Activated CD4-positive, alpha-beta T cell treated with anti-CD3 and anti-CD28 coated beads for 1 hour (primary cell): Measurements from ENCODE around the gene CHPF2.

Experiments used
- DNase-seq: peaks from one replicate; pipeline ENCODE4 v3.0.0-alpha.2; 2020

Gene CHPF2

DNA sequence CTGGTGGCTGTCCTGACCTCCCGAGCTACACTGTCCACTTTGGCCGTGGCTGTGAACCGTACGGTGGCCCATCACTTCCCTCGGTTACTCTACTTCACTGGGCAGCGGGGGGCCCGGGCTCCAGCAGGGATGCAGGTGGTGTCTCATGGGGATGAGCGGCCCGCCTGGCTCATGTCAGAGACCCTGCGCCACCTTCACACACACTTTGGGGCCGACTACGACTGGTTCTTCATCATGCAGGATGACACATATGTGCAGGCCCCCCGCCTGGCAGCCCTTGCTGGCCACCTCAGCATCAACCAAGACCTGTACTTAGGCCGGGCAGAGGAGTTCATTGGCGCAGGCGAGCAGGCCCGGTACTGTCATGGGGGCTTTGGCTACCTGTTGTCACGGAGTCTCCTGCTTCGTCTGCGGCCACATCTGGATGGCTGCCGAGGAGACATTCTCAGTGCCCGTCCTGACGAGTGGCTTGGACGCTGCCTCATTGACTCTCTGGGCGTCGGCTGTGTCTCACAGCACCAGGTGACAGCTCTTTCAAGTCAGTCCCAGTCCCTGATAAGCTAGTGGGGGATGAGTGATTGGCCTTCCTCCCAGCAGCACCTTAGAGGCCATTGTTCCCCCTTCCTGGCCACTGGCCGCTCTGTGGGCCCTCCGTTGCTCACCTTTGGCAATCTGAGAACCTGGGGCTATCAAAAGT is 3.0 kb downstream of the CHPF2 start:
- no peak for DNase-seq

DNA sequence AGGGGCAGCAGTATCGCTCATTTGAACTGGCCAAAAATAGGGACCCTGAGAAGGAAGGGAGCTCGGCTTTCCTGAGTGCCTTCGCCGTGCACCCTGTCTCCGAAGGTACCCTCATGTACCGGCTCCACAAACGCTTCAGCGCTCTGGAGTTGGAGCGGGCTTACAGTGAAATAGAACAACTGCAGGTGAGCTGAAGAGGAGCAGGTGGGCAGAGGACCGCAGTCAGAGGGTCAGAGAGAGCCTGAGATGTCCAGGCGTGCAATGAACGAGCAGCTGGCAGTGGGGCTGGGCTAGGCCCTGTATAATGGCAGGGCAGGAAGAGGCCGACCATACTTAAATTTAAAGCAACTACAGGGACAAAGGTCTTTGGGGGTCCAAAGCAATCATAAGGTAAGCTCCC is 4.1 kb downstream of the CHPF2 start:
- no peak for DNase-seq

DNA sequence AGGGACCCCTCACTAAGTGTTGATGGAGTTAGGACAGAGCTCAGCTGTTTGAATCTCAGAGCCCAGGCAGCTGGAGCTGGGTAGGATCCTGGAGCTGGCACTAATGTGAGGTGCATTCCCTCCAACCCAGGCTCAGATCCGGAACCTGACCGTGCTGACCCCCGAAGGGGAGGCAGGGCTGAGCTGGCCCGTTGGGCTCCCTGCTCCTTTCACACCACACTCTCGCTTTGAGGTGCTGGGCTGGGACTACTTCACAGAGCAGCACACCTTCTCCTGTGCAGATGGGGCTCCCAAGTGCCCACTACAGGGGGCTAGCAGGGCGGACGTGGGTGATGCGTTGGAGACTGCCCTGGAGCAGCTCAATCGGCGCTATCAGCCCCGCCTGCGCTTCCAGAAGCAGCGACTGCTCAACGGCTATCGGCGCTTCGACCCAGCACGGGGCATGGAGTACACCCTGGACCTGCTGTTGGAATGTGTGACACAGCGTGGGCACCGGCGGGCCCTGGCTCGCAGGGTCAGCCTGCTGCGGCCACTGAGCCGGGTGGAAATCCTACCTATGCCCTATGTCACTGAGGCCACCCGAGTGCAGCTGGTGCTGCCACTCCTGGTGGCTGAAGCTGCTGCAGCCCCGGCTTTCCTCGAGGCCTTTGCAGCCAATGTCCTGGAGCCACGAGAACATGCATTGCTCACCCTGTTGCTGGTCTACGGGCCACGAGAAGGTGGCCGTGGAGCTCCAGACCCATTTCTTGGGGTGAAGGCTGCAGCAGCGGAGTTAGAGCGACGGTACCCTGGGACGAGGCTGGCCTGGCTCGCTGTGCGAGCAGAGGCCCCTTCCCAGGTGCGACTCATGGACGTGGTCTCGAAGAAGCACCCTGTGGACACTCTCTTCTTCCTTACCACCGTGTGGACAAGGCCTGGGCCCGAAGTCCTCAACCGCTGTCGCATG is 5.2 kb downstream of the CHPF2 start:
- DNase-seq: no peak

DNA sequence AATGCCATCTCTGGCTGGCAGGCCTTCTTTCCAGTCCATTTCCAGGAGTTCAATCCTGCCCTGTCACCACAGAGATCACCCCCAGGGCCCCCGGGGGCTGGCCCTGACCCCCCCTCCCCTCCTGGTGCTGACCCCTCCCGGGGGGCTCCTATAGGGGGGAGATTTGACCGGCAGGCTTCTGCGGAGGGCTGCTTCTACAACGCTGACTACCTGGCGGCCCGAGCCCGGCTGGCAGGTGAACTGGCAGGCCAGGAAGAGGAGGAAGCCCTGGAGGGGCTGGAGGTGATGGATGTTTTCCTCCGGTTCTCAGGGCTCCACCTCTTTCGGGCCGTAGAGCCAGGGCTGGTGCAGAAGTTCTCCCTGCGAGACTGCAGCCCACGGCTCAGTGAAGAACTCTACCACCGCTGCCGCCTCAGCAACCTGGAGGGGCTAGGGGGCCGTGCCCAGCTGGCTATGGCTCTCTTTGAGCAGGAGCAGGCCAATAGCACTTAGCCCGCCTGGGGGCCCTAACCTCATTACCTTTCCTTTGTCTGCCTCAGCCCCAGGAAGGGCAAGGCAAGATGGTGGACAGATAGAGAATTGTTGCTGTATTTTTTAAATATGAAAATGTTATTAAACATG is 6.0 kb downstream of the CHPF2 start:
- DNase-seq: no peak

DNA sequence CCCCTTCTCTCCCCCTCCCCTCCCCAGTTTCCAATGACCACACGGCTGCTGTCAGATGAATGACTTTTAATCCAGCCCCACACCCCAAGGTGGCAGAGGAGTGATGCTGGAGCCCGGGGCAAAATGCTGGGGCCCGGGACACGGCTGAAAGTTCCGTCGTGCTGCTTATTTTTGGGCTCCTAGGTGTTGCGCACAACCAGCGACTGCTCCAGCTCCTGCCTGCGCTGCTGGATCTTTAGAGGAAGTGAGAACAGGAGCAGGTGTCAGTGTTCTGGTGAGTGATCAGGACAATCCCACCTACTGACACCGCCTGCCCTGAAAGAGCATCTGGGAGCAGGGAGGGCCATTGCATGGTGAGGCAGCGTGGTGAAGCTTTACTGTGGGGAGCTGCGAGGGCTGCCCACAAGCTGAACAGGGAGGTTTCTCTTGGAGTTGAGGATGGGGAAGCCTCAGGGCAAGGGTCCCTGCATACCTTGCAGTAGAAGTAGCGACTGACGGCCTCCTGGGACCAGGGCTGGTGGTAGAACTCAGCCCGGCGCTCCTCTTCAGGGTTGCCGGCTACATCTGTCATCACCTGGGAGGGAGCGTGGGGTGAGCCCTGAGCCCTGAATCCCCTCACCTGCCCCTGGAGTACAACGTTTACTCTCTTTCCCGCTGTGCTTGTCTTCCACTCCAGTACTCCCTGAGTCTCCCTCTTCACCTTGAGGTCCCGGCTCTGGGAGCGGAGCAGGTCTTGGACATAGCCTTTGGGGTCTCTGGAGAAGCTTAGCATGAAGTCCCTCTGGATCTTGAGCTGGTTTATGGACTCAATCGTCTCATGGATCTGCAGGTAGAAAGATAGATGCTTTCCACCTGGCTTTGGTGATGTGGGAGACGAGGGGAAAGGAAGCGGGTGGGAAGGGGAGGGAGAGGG is 6.9 kb downstream of the CHPF2 start:
- DNase-seq: no peak

DNA sequence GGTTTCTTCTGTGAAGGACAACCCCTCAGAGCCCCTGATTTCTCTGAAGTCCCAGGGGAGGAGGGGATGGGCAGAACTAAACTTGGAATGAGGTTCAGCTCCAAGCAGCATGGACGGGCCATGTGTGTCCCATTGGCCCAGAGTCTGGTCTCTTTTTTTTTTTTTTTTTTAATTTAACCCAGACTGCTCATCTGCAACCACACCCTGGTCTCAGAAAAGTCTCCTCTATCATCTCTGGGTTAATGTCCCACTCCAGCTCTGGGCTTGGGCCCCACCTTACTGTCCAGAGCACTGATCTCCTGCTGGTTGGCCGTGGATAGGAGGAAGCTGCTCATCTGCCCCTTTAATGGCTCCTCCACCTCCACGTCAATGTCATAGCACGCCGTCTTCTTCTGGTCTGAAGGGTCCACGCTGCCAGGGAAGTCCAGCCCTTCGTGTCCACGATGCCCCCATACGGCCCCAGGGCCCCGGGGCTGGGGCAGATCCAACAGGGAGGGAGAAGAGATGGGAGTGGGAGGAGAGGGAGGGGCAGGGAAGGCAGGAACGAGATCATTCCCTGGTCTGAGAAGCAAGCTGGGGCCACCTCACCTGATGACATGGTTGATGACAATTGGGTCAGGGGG is 7.7 kb downstream of the CHPF2 start:
- no peak for DNase-seq

DNA sequence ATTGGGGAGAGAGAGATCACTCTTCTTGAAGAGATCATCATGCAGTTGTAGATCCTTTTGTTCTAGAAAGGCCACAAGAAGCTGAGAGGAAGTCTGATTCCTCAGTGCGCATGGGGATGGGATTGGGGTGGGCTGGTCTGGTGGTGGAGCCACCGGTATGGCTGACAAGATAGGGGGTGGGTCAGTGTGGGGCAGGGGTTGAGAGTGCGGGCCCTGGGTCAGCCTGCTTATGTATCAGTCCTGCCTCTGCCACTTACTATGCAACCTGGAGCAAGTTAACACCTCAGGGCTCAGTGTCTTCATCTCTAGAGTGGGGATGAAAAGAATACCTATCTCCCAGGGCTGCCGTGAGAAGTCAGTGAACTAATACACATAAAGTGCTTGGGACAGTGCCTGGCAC is 8.3 kb downstream of the CHPF2 start:
- DNase-seq: no peak

DNA sequence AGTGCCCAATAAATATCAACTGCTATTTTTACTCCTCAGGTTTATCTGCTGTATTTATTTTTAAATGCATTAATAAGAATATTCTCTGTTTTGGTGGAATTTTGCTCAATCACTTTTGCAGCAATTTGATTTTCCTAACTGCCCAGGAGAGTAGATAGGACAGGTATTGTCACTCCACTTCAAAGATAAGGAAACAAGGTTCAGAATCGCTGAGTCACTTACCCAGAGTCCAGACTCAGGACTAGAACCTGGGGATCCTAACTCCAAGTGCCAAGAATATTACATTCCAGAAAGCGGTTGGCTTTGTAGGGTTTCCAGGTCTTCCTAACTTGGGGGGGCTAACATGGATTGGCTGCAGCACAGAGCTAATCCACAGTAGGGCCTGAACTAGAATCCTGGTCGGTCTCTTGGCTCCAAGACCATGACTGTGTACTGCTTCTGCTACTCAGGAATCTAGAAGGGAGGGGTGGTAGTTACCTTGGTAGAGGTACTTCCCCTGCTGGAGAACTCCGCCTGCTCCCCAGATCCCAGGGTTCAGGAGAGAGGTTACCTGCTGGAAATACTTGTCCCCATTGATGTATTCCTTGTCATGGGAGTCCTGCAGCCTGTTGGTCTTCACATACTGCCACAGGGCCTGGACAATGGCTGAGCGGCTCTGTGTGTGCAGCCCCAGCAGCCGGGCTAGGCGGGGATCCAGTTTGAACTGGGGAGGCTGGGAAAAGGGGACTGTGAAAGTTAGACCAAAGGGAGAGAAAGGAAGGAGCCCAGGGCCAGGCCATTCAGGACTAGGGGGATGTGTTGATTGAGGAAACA is 8.9 kb downstream of the CHPF2 start:
- DNase-seq: no peak

DNA sequence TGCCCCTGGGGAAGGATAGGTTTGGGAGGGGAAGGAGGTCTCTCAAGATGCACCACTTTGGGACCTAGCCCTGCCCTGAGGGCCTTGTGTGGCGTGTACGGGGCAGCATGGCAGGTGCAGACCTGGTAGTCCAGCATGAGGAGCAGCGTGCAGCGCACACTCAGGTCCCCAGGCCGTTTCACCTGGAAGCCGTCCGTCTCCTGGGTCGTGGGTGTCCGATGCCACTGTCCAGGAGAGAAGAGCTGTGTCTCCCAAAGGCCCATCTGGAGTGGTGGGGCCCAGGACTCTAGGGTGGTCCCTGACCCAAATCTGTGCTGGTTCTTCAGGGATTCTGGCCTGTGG is 9.4 kb downstream of the CHPF2 start:
- no peak for DNase-seq

DNA sequence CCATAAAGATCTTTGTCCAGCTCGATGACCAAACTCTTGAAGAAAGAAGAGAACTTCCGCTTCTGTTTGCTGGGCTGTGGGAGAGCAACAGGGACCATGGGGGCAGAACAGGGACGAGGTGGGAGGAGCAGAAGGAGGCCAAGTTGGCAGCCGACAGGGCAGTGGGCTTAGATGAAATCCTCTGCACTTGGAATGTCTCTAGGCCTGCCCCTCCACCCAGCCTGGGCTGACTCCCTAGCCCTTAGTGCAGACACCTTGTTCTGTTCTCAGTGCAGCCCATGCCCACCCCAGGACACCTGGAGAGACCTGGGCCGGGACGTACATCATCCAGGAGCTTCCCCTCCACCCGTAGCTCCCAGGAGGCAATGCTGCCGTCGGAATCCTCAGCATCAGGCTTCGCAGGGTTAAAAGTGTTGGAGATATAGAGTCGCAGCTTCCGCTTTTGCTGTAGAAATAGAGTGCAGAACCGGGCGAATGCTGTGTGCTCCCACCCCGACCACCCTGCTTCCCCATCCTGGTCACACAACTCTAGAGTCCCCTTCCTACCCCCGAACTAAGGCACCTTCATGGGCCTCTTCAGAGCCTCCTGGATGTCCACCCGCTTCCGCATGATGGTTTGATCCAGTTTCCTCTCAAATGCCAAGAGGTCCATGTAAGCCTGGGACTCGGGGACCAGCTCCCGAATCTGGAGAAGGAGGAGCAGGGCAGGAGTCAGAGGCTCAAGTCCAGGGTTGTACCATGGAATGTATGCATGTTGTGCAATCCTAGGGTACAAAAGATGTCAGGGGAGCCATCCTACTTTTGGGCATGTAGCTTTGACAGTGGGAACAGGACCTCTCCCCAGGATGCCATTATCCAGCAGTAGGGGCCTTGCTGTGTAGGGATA is 10.1 kb downstream of the CHPF2 start:
- no peak for DNase-seq

DNA sequence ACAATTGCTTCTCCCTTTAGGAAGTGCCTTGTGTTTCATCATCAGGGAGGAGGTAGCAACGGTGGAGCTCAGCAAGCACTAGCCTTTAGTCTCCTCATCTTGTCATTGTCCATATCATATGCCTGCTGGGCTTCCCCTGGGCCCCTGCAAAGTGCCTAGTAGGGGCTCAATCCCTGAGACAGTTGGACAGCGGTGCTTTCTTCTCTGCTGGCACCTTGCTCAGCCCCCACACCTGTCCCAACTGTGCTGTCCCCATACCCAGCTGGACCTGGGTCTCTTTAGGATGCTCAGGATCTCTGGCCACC is 10.7 kb downstream of the CHPF2 start:
- no peak for DNase-seq

DNA sequence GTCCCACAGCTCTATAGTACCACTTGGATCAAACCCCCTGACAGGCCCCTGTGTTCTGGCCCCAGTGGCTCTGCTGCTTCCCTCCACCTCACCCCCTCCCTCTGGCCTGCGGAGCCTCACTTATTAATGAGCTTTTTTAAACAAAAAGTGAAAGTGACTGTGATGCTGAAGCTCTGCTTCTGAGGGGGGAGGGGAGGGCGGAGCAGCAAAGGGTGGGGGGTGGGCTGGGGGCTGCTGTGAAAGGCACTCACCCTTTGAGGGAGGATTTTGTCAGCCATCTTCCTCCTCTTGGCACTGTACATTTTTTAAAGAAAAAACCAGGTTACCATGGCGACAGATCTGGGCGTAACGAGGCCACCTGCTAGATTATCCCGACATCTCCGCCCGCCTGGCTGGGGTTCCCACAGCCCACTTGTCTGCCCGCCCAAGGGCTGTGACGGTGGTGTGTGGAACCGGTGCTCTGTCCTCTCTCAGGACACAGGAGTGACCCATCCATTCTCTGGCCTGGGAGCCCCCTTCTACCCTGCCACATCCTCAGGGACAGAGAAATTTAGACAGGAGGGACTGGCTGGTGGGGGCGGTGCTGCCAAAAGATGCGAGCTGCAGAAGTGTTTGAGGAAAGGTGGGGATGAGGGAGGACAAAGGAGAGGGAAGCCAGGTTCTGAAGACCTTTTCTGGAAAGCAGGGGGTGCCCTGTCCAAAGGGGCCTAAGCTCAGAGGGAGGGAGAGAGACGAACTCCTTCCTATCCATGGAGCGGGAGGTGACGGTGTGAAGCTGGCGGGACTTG is 11.3 kb downstream of the CHPF2 start:
- DNase-seq: no peak

DNA sequence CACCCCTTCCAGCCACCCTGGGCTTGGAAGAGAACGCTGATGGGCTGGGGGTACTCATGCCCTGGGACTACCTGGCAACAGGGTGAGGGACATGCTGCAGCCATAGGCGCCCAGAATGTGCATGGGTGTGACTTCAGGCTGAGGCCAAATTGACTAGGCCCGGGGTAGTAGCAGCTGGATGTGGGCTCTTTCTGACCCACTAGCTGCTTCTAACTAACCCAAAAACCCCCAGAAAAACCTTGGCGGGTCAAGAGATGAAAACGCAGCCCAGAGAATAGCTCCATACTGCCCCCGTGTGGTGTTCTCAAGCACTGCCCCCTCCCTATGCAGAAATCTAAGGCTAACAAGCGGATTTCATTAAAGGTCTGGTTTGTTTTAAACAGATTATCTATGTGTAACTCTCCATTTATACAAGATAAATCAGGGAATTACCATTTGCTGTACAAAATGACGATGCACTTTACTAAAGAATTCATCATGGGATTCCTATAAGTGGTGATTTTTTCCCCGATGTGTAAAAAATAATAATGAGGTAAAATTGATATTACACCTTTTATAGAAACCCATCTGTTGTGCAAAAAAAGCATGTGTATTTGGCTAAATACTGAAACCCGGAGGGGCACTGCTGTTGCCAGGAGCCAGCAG is 12.0 kb downstream of the CHPF2 start:
- peak; percentile 32 for DNase-seq

DNA sequence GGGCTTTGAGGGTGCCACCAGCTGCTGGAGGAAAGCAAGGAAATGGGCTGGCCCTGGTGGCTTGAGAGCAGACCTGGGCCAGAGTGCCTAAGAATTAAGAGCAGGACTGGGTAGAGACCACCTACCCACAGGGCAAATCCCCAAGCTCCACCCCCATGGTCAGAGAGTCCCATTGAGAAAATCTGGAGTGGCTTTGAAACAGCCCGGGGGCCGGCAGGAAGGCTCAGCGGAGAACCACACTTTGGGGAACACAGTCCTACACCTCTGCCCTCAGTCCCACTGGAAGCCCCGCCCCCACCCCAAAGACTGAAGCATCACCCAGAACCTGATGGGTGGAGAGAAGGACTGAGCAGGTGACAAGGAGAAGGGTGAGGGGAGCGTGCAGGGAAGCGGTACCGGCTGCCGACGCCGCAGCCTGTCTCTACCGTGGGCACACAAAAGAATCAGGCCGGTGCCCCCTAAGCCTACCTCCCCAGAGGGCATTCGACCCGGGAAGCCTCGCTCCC is 12.6 kb downstream of the CHPF2 start:
- no peak for DNase-seq

DNA sequence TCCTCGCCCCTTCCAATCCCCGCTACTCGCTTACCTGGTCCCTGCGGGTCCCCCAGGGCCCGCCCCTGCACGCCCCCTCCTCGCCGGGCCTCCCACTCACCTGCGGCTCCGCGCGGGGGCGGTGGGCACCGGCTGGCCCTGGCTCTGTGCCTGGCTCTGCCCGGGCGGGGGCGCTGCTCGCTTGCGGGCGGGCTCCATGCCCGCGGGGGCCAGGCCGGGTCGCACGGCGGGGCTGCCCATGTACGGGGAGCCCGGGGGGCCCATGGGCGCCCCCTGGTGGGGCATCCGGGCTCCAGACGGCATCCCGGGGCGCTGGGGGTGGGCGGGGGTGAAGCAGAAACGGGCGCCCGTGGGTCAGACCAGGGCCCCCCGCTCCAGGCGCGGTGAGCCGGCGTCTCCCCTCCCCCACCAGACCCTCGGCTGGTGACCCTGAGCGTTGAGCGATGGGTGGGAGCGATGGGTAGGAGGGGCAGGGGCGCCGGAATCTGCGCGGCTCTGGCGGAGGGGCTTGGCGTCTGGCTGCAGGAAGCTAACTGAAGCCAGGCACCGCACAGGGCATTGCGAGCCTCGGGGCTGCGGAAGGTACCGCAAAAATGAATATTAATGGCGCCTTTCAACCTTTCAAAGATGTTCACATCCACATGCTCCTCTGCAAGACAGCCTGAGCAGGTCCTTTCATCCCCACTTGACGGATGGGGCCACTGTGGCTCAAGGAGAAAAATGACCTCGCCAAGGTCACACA is 13.2 kb downstream of the CHPF2 start:
- peak; percentile 48 for DNase-seq

DNA sequence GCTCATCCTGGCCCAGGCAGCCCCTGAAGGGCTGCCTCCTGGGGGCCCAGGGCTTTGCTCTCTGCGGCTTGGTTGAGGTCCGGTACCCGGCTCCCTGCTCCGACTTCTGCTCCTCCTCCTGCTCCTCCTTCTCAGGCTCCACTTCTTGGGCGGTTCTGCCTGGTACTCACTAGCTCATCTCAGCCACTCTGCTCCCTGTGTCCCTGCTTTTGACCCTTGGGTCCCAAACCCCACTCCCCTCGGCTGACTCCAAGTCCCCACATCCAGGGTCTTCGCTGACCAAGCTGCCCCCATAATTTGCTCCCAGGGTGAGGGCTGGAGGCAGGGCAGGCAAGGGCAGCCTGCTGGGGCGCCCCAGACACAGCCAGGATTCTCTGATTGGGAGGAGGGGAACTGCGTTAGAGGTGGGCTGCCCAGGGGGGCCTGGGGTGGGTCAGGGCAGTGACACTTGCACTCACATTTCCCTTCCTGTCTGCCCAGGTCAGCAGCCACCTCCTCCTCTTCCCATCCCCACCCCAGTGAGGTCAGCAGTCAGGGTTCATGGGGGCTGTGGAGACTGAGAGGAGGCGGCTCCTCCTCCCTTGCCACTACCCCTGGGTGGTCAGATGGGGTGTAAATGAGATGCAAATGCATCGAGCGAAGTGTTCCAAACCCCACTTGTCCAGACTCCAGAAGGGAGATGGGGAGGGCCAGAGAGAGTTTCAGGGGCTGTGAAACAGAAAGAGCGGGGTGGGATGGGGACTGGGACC is 14.0 kb downstream of the CHPF2 start:
- DNase-seq: no peak

DNA sequence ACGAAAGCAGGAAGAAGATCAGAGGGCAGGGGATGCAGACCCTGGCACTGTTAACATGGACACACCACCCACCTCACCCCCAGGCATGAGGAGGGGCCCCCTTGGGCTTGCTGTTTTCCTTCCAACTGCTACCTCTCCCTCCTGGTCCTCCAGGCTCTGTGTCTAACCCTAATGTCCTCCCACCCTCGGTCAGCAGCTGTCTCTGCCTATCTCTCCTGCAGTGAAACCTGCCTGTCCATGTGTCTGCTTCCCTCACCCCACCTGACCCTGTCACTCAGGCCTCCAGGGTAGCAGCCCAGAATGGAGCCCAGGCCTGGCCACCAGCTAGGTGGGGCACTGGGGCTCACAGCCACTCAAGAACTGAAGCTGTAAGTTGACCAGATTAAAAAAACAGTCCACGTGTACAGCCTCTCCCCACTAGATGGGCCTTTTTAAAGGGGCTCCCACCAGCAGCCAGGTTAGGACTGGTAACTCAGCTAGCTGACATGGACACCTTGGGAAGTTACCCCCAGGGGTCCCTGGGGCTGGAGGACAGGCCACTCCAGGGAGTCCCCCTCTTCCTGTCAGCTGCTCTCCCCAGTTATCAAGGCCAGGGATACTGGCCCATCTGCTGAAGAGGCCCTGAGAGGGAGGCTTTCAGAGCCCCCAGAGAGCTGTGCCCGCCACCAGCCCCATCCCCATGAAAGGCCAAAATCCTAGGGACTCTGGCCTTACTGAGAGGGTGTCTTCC is 14.7 kb downstream of the CHPF2 start:
- DNase-seq: no peak
